DMS 273 treated with DMSO at 0.1 percent for 48 hours (cell line): ENCODE data around the gene FKBP11.

Experiments
- DNase-seq: peaks from one replicate; lab custom pipeline; 2025; lab: John Stamatoyannopoulos, UW

Gene FKBP11

GRCh38 chr12:48925304-48926011, at the start of gene FKBP11:
TSS of gene FKBP11 (minus strand) at chr12:48925492. CDS start at chr12:48925428, 64 bp downstream.
- no peak for DNase-seq

DNA sequence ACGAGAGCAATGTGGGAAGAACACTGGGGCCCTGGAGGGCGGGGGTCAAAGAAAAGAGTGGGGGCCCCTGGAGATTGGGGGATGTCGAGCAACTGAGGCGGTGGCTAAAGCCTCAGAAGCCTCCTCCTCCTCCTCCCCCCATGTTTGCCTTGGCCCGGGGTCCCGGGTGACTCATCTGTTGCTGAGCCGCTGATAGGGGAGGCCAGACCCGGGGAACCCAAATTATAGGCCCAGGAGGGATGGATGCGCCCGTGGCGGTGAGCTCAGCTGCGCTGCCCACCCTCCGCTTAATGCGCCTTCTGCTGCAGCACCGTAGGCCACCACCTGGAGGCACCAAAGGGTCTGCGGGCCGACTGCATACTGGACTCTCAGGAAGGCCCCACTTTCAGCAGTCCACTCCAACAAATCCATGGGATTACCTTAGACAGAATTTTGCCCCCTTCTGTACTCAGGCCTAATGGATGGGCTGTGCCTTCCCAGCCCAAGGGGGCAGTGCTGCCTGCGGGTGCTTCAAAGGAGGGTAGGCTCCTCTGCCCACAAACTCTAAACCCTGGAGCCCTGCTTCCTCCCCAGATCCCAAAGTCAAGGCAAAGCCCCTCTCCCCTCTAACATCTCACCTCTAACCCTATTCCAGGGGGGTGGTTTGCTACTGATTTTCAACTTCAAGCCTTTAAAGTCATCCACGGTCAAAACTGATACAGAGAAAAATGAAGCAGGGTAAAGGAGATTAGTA, 48.8 kb upstream of the FKBP11 start:
- no peak for DNase-seq

DNA sequence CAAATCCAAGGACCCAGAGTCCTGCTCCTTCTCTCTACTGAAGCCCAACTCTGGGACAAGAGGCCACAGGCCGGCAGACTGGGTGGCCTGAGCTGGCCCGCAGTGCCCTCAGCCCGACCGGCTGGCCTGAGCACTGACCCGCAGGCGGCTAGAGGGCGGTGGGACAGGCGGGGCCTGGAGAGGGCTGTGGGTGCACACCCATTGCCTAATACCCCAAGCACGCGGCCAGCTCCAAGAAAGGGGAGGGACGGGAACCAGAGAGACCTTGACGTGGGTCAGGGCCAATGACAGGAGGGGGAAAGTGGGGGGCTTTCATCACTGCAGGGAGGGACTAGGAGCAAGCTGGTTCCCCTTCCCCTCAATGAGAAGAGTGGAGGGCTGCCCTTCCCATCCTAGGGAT, 48.2 kb upstream of the FKBP11 start:
- DNase-seq, result no peak

GRCh38 chr12:48972952-48973483, 47.7 kb upstream of the FKBP11 start:
- DNase-seq, result no peak

- no peak for DNase-seq
These were observed 47.1 kb upstream of the FKBP11 start for GRCh38 chr12:48972213-48972951.

DNA sequence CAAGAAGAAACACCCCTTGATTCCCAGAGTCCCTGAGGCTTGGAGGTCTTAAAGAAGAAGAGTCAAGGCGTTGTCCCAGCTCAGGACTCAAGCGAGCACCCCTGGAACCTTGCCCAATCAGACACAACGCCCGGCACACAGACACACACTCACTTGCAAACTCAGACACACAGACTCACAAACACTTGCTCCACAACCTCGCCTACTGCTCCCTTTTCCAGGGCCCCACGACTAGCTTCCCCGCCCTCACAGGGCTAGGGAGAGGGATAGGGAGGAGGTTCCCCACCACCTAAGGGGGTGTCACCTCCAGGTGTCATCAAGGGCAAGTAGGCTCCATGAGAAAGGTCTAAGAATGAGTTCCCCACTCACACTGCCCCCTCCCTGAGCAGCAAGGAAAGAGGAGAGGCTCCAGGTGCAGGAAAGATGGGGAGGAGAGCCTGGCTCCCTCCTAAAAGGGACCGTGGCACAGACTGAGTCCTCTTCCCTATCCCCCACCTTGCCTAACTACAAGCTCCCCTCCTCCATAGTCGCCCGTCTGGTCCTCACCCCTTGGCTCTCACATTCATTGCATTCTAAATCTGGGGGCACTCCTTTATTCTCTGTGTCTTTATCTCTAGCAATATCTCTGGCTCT, 45.5 kb upstream of the FKBP11 start:
- DNase-seq, result no peak

DNA sequence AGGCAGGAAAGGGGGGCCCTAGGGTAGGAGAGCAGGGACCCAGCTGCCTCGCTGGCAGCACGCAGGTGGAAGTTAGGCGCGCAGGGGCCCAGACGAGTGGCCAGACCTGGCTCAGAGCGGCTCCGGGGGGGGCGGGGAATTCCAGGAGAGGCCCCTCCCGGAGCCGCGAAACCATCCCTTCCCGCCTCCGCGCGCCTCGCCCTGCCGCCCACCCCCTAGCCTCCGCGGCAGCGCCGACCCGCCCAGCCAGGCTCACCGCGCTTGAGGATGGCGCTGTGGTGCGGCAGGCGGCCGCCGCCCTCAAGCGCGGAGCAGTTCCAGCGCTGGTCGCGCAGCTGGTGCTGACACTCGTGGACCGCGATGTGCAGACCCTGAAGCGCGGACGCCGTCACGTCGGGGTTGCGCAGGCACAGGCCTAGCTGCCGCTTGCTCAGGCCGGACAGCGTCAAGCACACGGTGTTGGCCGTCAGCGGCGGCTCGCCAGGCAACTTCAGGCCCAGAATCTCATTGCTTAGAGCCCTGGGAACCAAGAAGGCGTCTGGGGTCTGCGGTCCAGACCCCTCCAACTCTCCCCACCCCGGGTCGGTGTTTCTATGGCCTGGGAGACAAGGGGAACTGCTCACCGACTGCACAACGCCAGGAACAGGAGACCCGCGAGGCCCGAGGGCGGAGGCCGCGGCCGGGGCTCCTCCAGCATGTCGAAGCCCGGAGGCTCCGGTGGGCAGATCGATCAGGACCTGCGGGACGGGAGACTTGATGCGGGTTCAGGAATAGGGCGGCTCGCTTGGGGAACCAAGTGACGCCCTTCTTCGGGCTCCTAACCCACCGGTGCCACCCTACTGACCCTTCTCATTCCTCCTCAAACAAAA, 44.8 kb upstream of the FKBP11 start:
- DNase-seq, result no peak

DNA sequence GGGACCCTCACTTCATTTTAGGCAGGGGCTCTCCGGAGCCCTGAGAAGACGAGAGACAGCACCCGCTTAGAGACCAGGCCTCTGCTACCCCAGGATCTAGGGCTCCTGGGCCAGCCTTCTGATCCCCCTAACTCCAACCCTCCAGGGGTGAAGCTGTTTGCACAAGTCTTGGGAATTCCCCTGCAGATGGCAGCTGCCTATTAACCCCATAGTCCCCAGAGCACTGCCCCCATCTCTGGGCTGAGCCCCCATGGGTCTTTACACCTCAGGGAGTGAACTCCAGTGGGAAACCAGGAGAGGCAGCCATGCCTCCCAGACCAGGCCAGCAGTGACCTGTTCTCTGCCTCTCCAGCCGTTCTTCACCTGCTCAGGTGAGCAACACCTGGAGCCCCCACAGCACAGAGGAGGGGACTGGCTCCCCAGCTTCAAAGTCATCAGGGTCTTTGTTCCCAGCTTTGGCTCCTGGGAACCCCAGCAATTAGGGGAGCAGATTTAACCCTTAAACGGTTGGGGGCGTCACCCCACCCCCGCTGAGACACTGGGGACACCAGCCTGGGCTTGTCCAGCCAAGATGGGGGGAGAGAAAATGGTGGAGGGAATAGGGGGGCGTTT, 44.0 kb upstream of the FKBP11 start:
- DNase-seq, result no peak

GRCh38 chr12:48968467-48968866, 43.2 kb upstream of the FKBP11 start:
- no peak for DNase-seq

DNA sequence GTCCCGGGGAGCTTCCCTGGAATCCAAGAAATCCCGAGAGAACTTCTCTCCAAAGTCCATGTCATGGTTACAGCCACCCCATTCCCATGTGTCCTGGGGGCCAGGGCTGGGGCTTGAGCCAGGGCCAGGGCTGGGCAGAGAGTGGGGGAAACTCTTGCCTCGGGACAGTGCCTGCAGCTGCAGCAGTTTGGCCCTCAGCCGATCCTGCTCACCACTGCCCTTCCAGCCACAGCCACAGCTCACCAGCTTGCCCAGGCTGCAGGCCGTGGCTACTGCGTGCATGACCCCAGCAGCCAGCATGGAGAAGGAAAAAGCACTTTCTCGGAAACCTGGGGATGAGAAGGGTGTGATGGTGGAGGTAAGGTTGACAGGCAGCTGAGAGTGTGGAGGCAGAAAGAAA, 42.7 kb upstream of the FKBP11 start:
- DNase-seq, result no peak

DNA sequence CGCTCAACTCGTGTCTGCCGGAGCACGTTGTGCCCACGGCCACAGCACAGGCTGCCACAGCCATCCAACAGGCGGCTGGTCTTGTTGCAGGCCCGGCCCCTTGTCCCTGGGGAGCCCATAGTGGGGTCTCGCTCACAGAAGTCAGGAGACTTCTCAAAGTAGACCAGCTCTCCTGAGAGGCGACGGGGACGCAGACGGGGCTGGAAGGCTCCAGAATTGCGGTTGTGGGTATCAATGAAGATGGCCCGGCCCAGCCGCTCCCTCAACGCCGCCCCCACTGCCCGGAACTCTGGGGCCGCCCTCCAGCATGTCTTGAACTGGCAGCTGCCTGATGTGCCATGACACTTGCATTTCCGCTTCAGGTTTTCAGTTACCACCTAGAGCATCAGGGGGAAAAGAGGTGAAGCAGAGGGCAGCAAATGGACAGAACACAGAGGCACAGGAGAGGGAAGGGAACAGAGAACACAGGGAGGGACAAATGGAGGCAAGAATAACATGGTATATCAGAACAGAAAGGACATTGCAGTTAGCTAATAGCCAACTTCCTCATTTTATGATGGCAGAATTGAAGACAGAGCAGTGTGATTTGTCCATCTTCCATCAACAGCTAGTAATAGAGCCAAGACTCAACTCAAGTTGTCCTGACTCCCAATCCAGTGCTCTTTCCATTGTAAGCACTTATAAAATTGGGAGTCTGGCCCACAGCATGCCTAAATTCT, 41.0 kb upstream of the FKBP11 start:
- no peak for DNase-seq

DNA sequence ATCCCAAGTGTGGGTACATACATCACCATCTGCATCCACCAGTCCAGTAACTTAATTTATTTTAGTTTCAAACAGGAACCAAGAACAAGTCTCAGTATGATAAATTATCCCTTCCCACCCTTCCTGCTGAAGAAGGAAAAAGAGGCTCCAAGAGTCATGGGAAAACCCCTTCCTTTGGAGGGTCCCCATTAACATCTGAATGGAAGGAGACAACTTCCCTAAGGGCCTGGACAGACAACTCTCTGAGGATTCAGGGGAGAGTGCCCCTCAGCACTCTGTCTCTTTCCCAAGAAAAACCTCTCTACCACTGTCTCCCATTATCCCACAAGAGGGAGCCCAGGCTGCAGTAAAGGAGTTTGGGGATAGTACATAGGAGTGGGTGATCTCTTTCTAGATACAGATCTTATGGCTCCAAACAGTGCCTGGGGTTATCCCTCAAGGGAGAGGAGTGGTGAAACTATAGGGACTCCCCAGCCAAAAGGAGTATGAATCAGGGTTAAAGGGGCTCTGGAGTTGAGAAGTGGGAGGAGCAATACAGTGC, 40.1 kb upstream of the FKBP11 start:
- no peak for DNase-seq

DNA sequence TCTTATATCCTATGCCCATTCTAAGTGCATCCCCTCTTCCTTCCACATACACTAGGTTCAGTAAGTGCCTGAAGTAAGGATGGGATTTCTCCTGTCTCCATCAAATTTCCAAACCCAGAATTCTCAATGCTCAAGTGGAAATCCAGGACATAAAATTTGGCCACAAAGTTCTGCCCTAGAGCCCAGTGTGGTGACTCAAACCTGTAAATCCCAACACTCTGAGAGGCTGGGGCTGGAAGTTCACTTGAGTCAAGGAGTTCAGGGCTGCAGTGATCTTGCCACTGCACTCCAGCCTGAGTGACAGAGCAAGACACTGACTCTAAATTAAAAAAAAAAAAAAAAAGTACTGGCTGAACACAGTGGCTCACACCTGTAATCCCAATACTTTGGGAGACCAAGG, 36.5 kb upstream of the FKBP11 start:
- DNase-seq, result no peak

- no peak for DNase-seq
These were observed 36.0 kb upstream of the FKBP11 start for GRCh38 chr12:48961331-48961730.

- no peak for DNase-seq
These were observed 35.5 kb upstream of the FKBP11 start for GRCh38 chr12:48960834-48961233.

DNA sequence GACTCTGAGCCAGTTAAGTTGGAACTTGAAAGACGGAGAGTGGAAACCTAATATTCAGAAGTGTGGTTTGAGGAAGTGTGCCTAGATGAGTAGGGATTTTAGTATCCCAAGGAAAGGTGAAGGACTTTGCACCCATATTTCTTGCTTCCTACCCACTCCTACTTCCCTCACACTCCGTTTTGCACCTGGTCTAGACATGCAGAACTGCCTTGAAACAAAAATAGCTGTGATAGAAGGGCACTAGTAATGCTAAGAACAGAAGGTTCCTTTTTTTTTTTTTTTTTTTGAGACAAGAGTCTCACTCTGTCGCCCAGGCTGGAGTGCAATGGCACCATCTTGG, 32.7 kb upstream of the FKBP11 start:
- DNase-seq, result no peak

- DNase-seq, result peak; percentile 56
These were observed 32.1 kb upstream of the FKBP11 start, which contains the start of gene ARF3 for GRCh38 chr12:48957141-48958048. TSS of gene ARF3 (minus strand) at chr12:48957487. CDS start at chr12:48941095, 16,392 bp downstream.

- peak; percentile 82 for DNase-seq
These were observed 31.2 kb upstream of the FKBP11 start for GRCh38 chr12:48956279-48957140.
